EL (cell line): ENCODE data around the gene LCP1.

Experiments
- DNase-seq: peaks from one replicate; pipeline ENCODE4 v3.0.0-alpha.2; 2016

LCP1 gene

GRCh38 chr13:46094478-46094877, 87.5 kb downstream of the LCP1 start:
- no peak for DNase-seq

- no peak for DNase-seq
Observed at GRCh38 chr13:46088821-46089562, 93.0 kb downstream of the LCP1 start.

GRCh38 chr13:46087481-46087880, 94.5 kb downstream of the LCP1 start:
- no peak for DNase-seq

- DNase-seq, result no peak
Observed at GRCh38 chr13:46086985-46087384, 95.0 kb downstream of the LCP1 start.

GRCh38 chr13:46086421-46086922, 95.5 kb downstream of the LCP1 start:
- no peak for DNase-seq

- DNase-seq, result no peak
Observed at GRCh38 chr13:46085737-46086136, 96.2 kb downstream of the LCP1 start.

GRCh38 chr13:46082324-46082723, 99.7 kb downstream of the LCP1 start:
- no peak for DNase-seq

GRCh38 chr13:46079770-46080169, 102.2 kb downstream of the LCP1 start:
- no peak for DNase-seq

GRCh38 chr13:46077265-46077664, 104.7 kb downstream of the LCP1 start:
- no peak for DNase-seq

GRCh38 chr13:46076827-46077226, 105.2 kb downstream of the LCP1 start:
- DNase-seq, result no peak
